WTC11 (cell line): ENCODE data around the gene SVOPL.
"Not testable (repeated sequence)": the region's sequence is repeated elsewhere in the genome, so short reads cannot be mapped to it uniquely, and the experiment has no call there.

Experiments used
- CTCF ChIP-seq: fragments of 200-600 bp; IDR thresholded peaks from 2 replicates; pipeline ENCODE4 v1.8.0; 2022; ENCODE audit warnings: antibody characterized with exemption
- MXD4 ChIP-seq: fragments of 250-450 bp; sonication (Bioruptor Pico); IDR thresholded peaks from 2 replicates; pipeline ENCODE4 v1.8.0; 2021; ENCODE audit warnings: mild to moderate bottlenecking, moderate library complexity, borderline replicate concordance

GRCh38 chr7:138731733-138732132, 30.6 kb upstream of the SVOPL start:
- TF ChIP-seq CTCF, MXD4: not testable (repeated sequence)
